Measurements from ENCODE around the gene CNIH3. TPM values are rescaled to one million over a fixed set of nuclear protein-coding genes. Genes with fewer than 3 reads are reported as not detected.

The CNIH3 gene
- total RNA-seq, 1 experiment from 2014 or later, result 1.8 TPM

DNA sequence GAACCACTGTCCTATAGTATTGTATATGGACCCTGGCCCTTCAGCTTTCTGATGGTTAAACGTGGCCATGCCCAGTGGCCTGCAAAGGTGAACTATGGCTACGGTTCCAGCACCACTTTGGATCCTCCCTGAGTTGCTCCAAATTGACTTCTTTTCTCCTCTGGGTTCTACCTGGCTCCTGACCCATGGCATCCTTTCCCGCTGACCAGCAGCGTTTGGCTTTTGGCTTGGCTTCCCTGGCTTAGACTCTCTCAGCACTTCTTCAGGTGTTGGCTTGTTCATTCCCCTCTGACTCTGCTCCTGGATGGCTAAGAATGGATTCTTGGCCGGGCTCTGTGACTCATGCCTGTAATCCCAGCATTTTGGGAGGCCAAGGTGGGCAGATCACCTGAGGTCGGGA, 152.9 kb downstream of the CNIH3 start:
- Histone ChIP-seq H3K9me3 (ENCODE audit: control insufficient read depth in 1 of 2, insufficient read depth in 1 of 2, low read depth in 1 of 2, low read length in 2 of 2) (no peaks in the 10 kb centered on the region), H4K20me1 (ENCODE audit: insufficient read depth) (no peaks in the 10 kb centered on the region), H3K79me2 (ENCODE audit: insufficient read depth, low read length) (no peaks in the 10 kb centered on the region), H3K9me2 (ENCODE audit: insufficient read depth) (no peaks in the 10 kb centered on the region), H3K36me3 (ENCODE audit: control insufficient read depth in 1 of 2, insufficient read depth in 2 of 2, low read length in 2 of 2) (no peaks in the 10 kb centered on the region), H3K27ac (ENCODE audit: low read depth, low read length) (no peak overlapping the region), H3K27me3 (ENCODE audit: insufficient read depth, low read length) (peaks cover 21% of the 10 kb centered on the region; the same call in 1 of the 2 replicates), H3K9ac (ENCODE audit: low read length) (no peak overlapping the region), H3K4me3 (replicated peaks in 1 of 2; ENCODE audit: low read depth in 1 of 2, low read length in 2 of 2) (no peak overlapping the region), H3K4me1 (ENCODE audit: control insufficient read depth in 1 of 2, insufficient read depth in 2 of 2, low read length in 2 of 2) (peaks cover 0 to 4% of the 10 kb centered on the region in 2 experiments; a peak in 1 of 4 replicates), H2AFZ (ENCODE audit: low read depth, low read length, poor library complexity, severe bottlenecking) (no peak overlapping the region), H3K4me2 (ENCODE audit: low read length) (no peak overlapping the region)
- ChIA-PET RAD21 (ENCODE audit: low non-redundant PET in 1 of 2, low total read pairs in 2 of 2, uncharacterized antibody in 2 of 2, unreplicated experiment in 2 of 2) (no interaction called here), POLR2A (no interaction called here), CTCF (no interaction called here)
- intact Hi-C loops (cut with micrococcal nuclease), result no loop called here
- ATAC-seq (no peak), DNase-seq (ENCODE audit: low read depth, low spot score) (no peak)
- TF ChIP-seq TCF7L2 (IDR thresholded peaks at IDR 0.05; ENCODE audit: borderline replicate concordance, extremely low read depth, insufficient read depth, insufficient read length), result no peak
- no peak for TF ChIP-seq JUND (IDR thresholded peaks at IDR 0.05)
- no peak for TF ChIP-seq SP1 (IDR thresholded peaks at IDR 0.05; ENCODE audit: low read depth)
- no peak for TF ChIP-seq SIN3A (IDR thresholded peaks at IDR 0.05; ENCODE audit: low read depth)
- TF ChIP-seq CBX3 (IDR thresholded peaks at IDR 0.05; ENCODE audit: low read depth), result no peak
- TF ChIP-seq POLR2AphosphoS5 (IDR thresholded peaks at IDR 0.05; ENCODE audit: low read depth, low read length), result no peak
- TF ChIP-seq RAD21 (IDR thresholded peaks at IDR 0.05; ENCODE audit: low read depth), result no peak
- TF ChIP-seq, protein P1, sequence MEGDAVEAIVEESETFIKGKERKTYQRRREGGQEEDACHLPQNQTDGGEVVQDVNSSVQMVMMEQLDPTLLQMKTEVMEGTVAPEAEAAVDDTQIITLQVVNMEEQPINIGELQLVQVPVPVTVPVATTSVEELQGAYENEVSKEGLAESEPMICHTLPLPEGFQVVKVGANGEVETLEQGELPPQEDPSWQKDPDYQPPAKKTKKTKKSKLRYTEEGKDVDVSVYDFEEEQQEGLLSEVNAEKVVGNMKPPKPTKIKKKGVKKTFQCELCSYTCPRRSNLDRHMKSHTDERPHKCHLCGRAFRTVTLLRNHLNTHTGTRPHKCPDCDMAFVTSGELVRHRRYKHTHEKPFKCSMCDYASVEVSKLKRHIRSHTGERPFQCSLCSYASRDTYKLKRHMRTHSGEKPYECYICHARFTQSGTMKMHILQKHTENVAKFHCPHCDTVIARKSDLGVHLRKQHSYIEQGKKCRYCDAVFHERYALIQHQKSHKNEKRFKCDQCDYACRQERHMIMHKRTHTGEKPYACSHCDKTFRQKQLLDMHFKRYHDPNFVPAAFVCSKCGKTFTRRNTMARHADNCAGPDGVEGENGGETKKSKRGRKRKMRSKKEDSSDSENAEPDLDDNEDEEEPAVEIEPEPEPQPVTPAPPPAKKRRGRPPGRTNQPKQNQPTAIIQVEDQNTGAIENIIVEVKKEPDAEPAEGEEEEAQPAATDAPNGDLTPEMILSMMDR (IDR thresholded peaks at IDR 0.05 in 2 of 3, conservative IDR thresholded peaks at IDR 0.05 in 1 of 3; ENCODE audit: borderline replicate concordance in 1 of 3, insufficient read depth in 1 of 3, low read depth in 2 of 3, low read length in 2 of 3), result no peak
- TF ChIP-seq, protein P2, sequence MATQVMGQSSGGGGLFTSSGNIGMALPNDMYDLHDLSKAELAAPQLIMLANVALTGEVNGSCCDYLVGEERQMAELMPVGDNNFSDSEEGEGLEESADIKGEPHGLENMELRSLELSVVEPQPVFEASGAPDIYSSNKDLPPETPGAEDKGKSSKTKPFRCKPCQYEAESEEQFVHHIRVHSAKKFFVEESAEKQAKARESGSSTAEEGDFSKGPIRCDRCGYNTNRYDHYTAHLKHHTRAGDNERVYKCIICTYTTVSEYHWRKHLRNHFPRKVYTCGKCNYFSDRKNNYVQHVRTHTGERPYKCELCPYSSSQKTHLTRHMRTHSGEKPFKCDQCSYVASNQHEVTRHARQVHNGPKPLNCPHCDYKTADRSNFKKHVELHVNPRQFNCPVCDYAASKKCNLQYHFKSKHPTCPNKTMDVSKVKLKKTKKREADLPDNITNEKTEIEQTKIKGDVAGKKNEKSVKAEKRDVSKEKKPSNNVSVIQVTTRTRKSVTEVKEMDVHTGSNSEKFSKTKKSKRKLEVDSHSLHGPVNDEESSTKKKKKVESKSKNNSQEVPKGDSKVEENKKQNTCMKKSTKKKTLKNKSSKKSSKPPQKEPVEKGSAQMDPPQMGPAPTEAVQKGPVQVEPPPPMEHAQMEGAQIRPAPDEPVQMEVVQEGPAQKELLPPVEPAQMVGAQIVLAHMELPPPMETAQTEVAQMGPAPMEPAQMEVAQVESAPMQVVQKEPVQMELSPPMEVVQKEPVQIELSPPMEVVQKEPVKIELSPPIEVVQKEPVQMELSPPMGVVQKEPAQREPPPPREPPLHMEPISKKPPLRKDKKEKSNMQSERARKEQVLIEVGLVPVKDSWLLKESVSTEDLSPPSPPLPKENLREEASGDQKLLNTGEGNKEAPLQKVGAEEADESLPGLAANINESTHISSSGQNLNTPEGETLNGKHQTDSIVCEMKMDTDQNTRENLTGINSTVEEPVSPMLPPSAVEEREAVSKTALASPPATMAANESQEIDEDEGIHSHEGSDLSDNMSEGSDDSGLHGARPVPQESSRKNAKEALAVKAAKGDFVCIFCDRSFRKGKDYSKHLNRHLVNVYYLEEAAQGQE (IDR thresholded peaks at IDR 0.05; ENCODE audit: low read depth), result no peak
- TF ChIP-seq ZNF274 (IDR thresholded peaks at IDR 0.05; ENCODE audit: low read depth, low read length), result no peak
- TF ChIP-seq EZH2phosphoT487 (IDR thresholded peaks at IDR 0.05; ENCODE audit: borderline replicate concordance), result no peak
- TF ChIP-seq, protein P3, sequence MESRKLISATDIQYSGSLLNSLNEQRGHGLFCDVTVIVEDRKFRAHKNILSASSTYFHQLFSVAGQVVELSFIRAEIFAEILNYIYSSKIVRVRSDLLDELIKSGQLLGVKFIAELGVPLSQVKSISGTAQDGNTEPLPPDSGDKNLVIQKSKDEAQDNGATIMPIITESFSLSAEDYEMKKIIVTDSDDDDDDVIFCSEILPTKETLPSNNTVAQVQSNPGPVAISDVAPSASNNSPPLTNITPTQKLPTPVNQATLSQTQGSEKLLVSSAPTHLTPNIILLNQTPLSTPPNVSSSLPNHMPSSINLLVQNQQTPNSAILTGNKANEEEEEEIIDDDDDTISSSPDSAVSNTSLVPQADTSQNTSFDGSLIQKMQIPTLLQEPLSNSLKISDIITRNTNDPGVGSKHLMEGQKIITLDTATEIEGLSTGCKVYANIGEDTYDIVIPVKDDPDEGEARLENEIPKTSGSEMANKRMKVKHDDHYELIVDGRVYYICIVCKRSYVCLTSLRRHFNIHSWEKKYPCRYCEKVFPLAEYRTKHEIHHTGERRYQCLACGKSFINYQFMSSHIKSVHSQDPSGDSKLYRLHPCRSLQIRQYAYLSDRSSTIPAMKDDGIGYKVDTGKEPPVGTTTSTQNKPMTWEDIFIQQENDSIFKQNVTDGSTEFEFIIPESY (IDR thresholded peaks at IDR 0.05; ENCODE audit: extremely low read depth, insufficient replicate concordance, low read length), result no peak
- TF ChIP-seq, protein P4, sequence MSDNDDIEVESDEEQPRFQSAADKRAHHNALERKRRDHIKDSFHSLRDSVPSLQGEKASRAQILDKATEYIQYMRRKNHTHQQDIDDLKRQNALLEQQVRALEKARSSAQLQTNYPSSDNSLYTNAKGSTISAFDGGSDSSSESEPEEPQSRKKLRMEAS (IDR thresholded peaks at IDR 0.05), result no peak
- no peak for TF ChIP-seq ELF1 (IDR thresholded peaks at IDR 0.05; ENCODE audit: borderline replicate concordance, low read depth)
- no TSS peak for BruUV-seq (replicated peaks)

Measured in HCT116 (cell line).